ENCODE results near the gene GPBP1L1.

- TF ChIP-seq CTCF (conservative IDR thresholded peaks at IDR 0.05 in 1 of 2, IDR thresholded peaks at IDR 0.05 in 1 of 2; ENCODE audit: low read depth in 1 of 2, low read length in 2 of 2): no peak
- TF ChIP-seq EZH2 (IDR thresholded peaks at IDR 0.05; ENCODE audit: low read length, missing control alignments): no peak
These were observed 73.3 kb downstream of the GPBP1L1 start for GRCh38 chr1:45612941-45613579.

Measured in fibroblast of lung (primary cell).